ENCODE data around the gene SMPD3. TPM values are rescaled to one million over a fixed set of nuclear protein-coding genes. Genes with fewer than 3 reads are reported as not detected.
A peak's percentile ranks its signal among the peaks of the same experiment; 100 is the strongest.

Gene SMPD3
- total and polyA plus RNA-seq, 2 of the 8 experiments (the other 6 are each of a cell fraction or from before 2014, with no cell fraction given): 0.39 to 1.3 TPM

GRCh38 chr16:68480084-68480995 is 32.0 kb upstream of the SMPD3 start:
- H3K4me3 ChIP-seq (ENCODE audit: extremely low read depth in 1 of 4, insufficient read depth in 2 of 4, low read depth in 3 of 4, low read length in 4 of 4): no peak overlapping the region
- no peak overlapping the region for H3K56ac ChIP-seq (replicated peaks; ENCODE audit: insufficient read length, low read depth, low read length)
- H3K27me3 ChIP-seq (replicated peaks in 1 of 4; ENCODE audit: control insufficient read depth in 3 of 4, extremely low read depth in 1 of 4, insufficient read depth in 3 of 4, low read length in 3 of 4): no peaks in the 10 kb centered on the region
- no peak overlapping the region; the same call in 1 of the 2 replicates for H3K18ac ChIP-seq (ENCODE audit: extremely low read depth, low read length)
- H4K91ac ChIP-seq (replicated peaks; ENCODE audit: insufficient read length, low read length): peak overlapping the region; percentile 35
- H2AK5ac ChIP-seq (ENCODE audit: low read depth, low read length): no peak overlapping the region
- no peak overlapping the region for H2BK120ac ChIP-seq (replicated peaks; ENCODE audit: low read depth, low read length)
- no peak overlapping the region for H3K4ac ChIP-seq (replicated peaks; ENCODE audit: insufficient read length, low read depth, low read length)
- H3K23ac ChIP-seq (ENCODE audit: insufficient read length): no peak overlapping the region
- no peaks in the 10 kb centered on the region for H4K20me1 ChIP-seq (replicated peaks in 1 of 2; ENCODE audit: control insufficient read depth in 1 of 2, insufficient read depth in 2 of 2, low read length in 2 of 2)
- no peaks in the 10 kb centered on the region for H3K79me1 ChIP-seq (ENCODE audit: low read depth, low read length)
- peaks cover 0 to 9% of the 10 kb centered on the region in 2 experiments; a peak in 2 of 4 replicates for H3K9me3 ChIP-seq (ENCODE audit: insufficient read depth in 2 of 2, low read depth in 1 of 2, low read length in 1 of 2)
- no peaks in the 10 kb centered on the region; the same call in 1 of the 2 replicates for H3K23me2 ChIP-seq (ENCODE audit: low read depth, low read length)
- no peak overlapping the region; the same call in 1 of the 2 replicates for H2BK5ac ChIP-seq (ENCODE audit: low read depth, low read length)
- no peak for DNase-seq (ENCODE audit: low read depth in 1 of 2, low spot score in 2 of 2)
- peaks cover 0 to 8% (median 2%) of the 10 kb centered on the region in 4 experiments; a peak in 4 of 7 replicates for H3K4me1 ChIP-seq (replicated peaks in 1 of 4; ENCODE audit: control insufficient read depth in 3 of 4, insufficient read depth in 4 of 4, low read length in 3 of 4)
- 89% methylated on average over 6 of the region's 6 CpGs; no CpG with 5 or more reads in 1 of the 2 experiments for WGBS, 2 experiments (ENCODE audit: extremely low coverage in 1 of 2, insufficient coverage in 1 of 2, insufficient read length in 1 of 2, insufficient replicate concordance in 2 of 2, low coverage in 1 of 2, low lambda C conversion rate in 2 of 2, missing lambda C conversion rate in 1 of 2)
- peak overlapping the region; percentile 40; the same call in 1 of the 2 replicates for H2BK12ac ChIP-seq (ENCODE audit: low read depth, low read length)
- H3K79me2 ChIP-seq (ENCODE audit: control insufficient read depth in 1 of 2, insufficient read depth in 2 of 2, low read length in 2 of 2): no peaks in the 10 kb centered on the region
- ChIA-PET POLR2A (ENCODE audit: partially characterized antibody) (interaction anchor here (0.6 kb wide), 1 partner anchor 161 kb away, joined by 3 read pairs; no protein-coding TSS in a partner anchor), CTCF (ENCODE audit: partially characterized antibody) (interaction anchor here (0.7 to 1.8 kb wide), 8 partner anchors 9 to 125 kb away, joined by 3 to 6 read pairs (median 3); no protein-coding TSS in a partner anchor)
- H3K4me2 ChIP-seq (ENCODE audit: insufficient read depth in 1 of 2, low read depth in 2 of 2, low read length in 2 of 2): no peak overlapping the region
- no peak for FAIRE-seq
- H4K8ac ChIP-seq (ENCODE audit: extremely low read depth, insufficient read depth, low read length): no peak overlapping the region
- H3K9ac ChIP-seq (replicated peaks in 1 of 4; ENCODE audit: extremely low read depth in 1 of 4, low read depth in 3 of 4, low read length in 3 of 4): no peak overlapping the region
- H2BK20ac ChIP-seq (ENCODE audit: low read length): peak overlapping the region; percentile 37; the same call in 1 of the 2 replicates
- no peak overlapping the region for H2AFZ ChIP-seq (ENCODE audit: low read length)
- H2BK15ac ChIP-seq (ENCODE audit: low read length): no peak overlapping the region
- no peaks in the 10 kb centered on the region for H3K36me3 ChIP-seq (ENCODE audit: control insufficient read depth in 2 of 4, insufficient read depth in 4 of 4, low read length in 3 of 4)
- no peak overlapping the region for H4K5ac ChIP-seq (ENCODE audit: insufficient read length, low read depth, low read length)
- H3K14ac ChIP-seq (ENCODE audit: insufficient read length): no peak overlapping the region
- no peak overlapping the region for H3K27ac ChIP-seq (ENCODE audit: low read depth, low read length)
- TF ChIP-seq SP4 (IDR thresholded peaks at IDR 0.05; ENCODE audit: low read length) (no peak), JUN (IDR thresholded peaks at IDR 0.05; ENCODE audit: low read depth, low read length) (no peak), GTF2F1 (IDR thresholded peaks at IDR 0.05; ENCODE audit: borderline replicate concordance, low read depth, low read length) (no peak), SP2 (IDR thresholded peaks at IDR 0.05; ENCODE audit: low read length) (no peak), CBX8 (IDR thresholded peaks at IDR 0.05; ENCODE audit: borderline replicate concordance, low read depth, low read length) (no peak), RBBP5 (IDR thresholded peaks at IDR 0.05; ENCODE audit: borderline replicate concordance, low read depth, low read length) (no peak), CHD2 (IDR thresholded peaks at IDR 0.05; ENCODE audit: low read length) (no peak)
